ENCODE results near the gene INPP5A. TPM values are rescaled to one million over a fixed set of nuclear protein-coding genes. Genes with fewer than 3 reads are reported as not detected.

The INPP5A gene
- total and polyA plus RNA-seq, 2 experiments from 2014 or later, result 41.2 to 53.6 TPM

GRCh38 chr10:132627666-132628531 is 90.3 kb downstream of the INPP5A start:
- H3K79me2 ChIP-seq, result peaks cover 23% of the 10 kb centered on the region
- H3K27ac ChIP-seq, result peak overlapping the region; percentile 83
- no peaks in the 10 kb centered on the region for H3K9me2 ChIP-seq (replicated peaks; ENCODE audit: insufficient read depth)
- TF ChIP-seq CTCF (IDR thresholded peaks at IDR 0.05; ENCODE audit: poor library complexity) (no peak), EZH2phosphoT487 (IDR thresholded peaks at IDR 0.05; ENCODE audit: low read depth, severe bottlenecking, unreplicated experiment) (no peak), EZH2 (IDR thresholded peaks at IDR 0.05; ENCODE audit: borderline replicate concordance) (no peak)
- peaks cover 41% of the 10 kb centered on the region for H3K4me1 ChIP-seq (ENCODE audit: insufficient read depth)
- peak overlapping the region; percentile 62 for H3K4me2 ChIP-seq
- H3K9me3 ChIP-seq (ENCODE audit: low read depth), result no peaks in the 10 kb centered on the region
- peak; percentile 53 for DNase-seq (ENCODE audit: low spot score)
- 42% methylated on average over 32 of the region's 32 CpGs for WGBS (ENCODE audit: low lambda C conversion rate, missing lambda C conversion rate)
- H3K27me3 ChIP-seq, result no peaks in the 10 kb centered on the region
- no peak overlapping the region for H3K4me3 ChIP-seq
- no peak overlapping the region for H2AFZ ChIP-seq
- H4K20me1 ChIP-seq (ENCODE audit: insufficient read depth, poor library complexity, severe bottlenecking), result no peaks in the 10 kb centered on the region
- H3K36me3 ChIP-seq (replicated peaks; ENCODE audit: insufficient read depth, low read depth), result no peaks in the 10 kb centered on the region

- Histone ChIP-seq H3K4me2 (peak overlapping the region; percentile 62), H3K27me3 (no peaks in the 10 kb centered on the region), H3K79me2 (peaks cover 29% of the 10 kb centered on the region), H3K4me1 (ENCODE audit: insufficient read depth) (peaks cover 41% of the 10 kb centered on the region), H3K36me3 (replicated peaks; ENCODE audit: insufficient read depth, low read depth) (no peaks in the 10 kb centered on the region), H3K4me3 (no peak overlapping the region), H4K20me1 (ENCODE audit: insufficient read depth, poor library complexity, severe bottlenecking) (no peaks in the 10 kb centered on the region), H2AFZ (no peak overlapping the region), H3K27ac (peak overlapping the region; percentile 83), H3K9me3 (ENCODE audit: low read depth) (no peaks in the 10 kb centered on the region), H3K9me2 (replicated peaks; ENCODE audit: insufficient read depth) (no peaks in the 10 kb centered on the region)
- TF ChIP-seq EZH2 (IDR thresholded peaks at IDR 0.05; ENCODE audit: borderline replicate concordance), result no peak
- TF ChIP-seq CTCF (IDR thresholded peaks at IDR 0.05; ENCODE audit: poor library complexity), result no peak
- TF ChIP-seq EZH2phosphoT487 (IDR thresholded peaks at IDR 0.05; ENCODE audit: low read depth, severe bottlenecking, unreplicated experiment), result no peak
- DNase-seq (ENCODE audit: low spot score), result no peak
- WGBS (ENCODE audit: low lambda C conversion rate, missing lambda C conversion rate), result 85% methylated on average over 21 of the region's 21 CpGs
Measured at GRCh38 chr10:132628966-132629900, 91.6 kb downstream of the INPP5A start.

GRCh38 chr10:132630156-132630555 is 92.6 kb downstream of the INPP5A start:
- Histone ChIP-seq H3K79me2 (peaks cover 36% of the 10 kb centered on the region), H4K20me1 (ENCODE audit: insufficient read depth, poor library complexity, severe bottlenecking) (no peaks in the 10 kb centered on the region), H3K9me3 (ENCODE audit: low read depth) (no peaks in the 10 kb centered on the region), H3K4me1 (ENCODE audit: insufficient read depth) (peaks cover 41% of the 10 kb centered on the region), H3K4me2 (no peak overlapping the region), H3K36me3 (replicated peaks; ENCODE audit: insufficient read depth, low read depth) (no peaks in the 10 kb centered on the region), H3K9me2 (replicated peaks; ENCODE audit: insufficient read depth) (no peaks in the 10 kb centered on the region), H3K4me3 (no peak overlapping the region), H3K27me3 (no peaks in the 10 kb centered on the region), H3K27ac (no peak overlapping the region), H2AFZ (no peak overlapping the region)
- no peak for DNase-seq (ENCODE audit: low spot score)
- no peak for TF ChIP-seq EZH2 (IDR thresholded peaks at IDR 0.05; ENCODE audit: borderline replicate concordance)
- TF ChIP-seq CTCF (IDR thresholded peaks at IDR 0.05; ENCODE audit: poor library complexity), result no peak
- no peak for TF ChIP-seq EZH2phosphoT487 (IDR thresholded peaks at IDR 0.05; ENCODE audit: low read depth, severe bottlenecking, unreplicated experiment)
- 100% methylated on average over 5 of the region's 5 CpGs for WGBS (ENCODE audit: low lambda C conversion rate, missing lambda C conversion rate)
